NCI-H128 (cell line): ENCODE results near the gene DCPS.
"Not testable (repeated sequence)": the region's sequence is repeated elsewhere in the genome, so short reads cannot be mapped to it uniquely, and the experiment has no call there.

Experiments
- DNase-seq: peaks from one replicate; lab custom pipeline; 2025; ENCODE audit not compliant: unreplicated experiment; lab: John Stamatoyannopoulos, UW

Gene DCPS

DNA sequence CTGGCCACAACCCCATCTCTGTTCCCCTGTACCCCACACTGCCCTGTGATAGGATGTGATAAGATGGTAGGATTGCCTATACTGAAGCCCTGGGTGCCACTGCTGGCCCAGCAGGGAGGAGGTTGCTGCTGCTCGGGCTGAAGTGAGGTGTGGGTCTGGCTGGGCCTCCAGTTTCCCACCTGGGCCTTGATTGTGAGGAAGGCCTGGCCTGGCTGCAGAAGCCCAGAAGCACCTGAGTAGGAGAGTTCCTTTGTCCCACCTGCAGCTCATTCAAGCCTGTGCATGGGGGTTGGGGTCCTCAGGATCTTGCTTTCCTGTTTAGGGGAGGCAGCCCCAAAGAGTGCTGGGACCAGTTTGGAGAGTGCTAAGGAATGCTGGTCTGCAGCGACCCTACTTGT, 54.9 kb downstream of the DCPS start:
- no peak for DNase-seq

DNA sequence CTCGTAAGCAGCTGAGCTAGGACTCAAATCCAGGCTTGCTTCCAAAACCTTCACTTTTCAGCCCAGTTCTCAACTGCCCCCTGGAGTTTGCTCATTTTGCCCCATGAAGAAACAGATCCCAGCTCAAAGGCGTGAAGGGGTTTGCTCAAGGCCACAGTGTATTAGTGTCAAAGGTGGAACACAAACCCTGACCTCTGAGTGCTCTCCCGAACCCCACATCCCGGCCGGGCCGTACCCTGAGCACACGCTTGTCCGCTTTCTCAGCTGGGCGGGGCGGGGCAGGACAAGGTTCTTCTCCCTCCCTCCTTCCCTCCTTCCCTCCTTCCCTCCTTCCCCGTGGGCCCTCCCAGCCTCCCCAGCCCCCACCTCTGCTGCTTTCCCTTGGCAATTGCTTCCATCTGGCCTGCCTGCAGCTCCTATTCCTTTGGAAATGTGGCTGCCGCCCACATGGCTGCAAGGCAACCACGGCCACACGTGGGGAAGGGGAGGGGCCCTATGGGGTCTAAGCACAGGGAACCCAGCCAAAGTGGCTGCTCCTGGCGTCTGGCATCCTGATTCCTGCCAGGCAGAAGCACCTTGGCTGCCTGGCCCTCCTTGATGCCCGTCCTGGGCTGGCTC, 55.7 kb downstream of the DCPS start:
- DNase-seq = no peak

DNA sequence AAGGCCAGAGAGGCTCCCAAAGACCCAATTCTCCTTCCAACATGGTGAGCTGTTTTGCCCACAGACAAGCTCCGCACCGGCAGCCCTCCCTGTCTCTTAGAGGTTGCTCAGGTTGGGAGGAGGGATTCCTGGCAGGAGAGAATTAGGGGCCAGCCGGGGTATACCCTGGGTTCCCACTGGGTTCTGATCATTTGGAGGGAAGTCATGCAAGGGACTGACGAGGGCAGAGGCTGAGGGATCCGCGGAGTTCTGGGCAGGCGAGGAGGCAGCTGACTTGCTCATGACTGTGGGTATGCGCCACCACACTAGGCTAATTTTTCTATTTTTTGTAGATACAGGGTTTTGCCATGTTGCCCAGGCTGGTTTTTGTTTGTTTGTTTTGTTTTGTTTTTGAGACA, 56.2 kb downstream of the DCPS start:
- no peak for DNase-seq

DNA sequence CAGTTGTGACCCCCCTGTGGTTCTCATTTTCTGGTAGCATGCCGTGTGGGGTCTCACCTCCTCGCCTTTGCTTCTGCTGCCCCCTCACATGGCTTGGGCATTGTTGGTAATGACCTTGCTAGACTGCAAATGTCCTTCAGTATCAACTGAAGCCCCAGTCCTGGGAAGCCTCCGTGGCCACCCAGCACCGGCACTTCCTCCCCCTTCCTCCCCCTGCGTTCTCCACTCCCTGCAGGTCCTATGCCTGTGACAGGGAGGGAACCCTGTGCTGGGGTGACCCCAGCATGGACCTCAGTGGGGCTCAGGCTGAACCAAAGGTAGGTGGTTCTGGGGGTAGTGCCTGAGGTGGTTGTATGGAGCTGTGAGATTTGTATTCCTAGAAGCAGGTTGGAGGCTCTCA, 57.5 kb downstream of the DCPS start:
- no peak for DNase-seq

DNA sequence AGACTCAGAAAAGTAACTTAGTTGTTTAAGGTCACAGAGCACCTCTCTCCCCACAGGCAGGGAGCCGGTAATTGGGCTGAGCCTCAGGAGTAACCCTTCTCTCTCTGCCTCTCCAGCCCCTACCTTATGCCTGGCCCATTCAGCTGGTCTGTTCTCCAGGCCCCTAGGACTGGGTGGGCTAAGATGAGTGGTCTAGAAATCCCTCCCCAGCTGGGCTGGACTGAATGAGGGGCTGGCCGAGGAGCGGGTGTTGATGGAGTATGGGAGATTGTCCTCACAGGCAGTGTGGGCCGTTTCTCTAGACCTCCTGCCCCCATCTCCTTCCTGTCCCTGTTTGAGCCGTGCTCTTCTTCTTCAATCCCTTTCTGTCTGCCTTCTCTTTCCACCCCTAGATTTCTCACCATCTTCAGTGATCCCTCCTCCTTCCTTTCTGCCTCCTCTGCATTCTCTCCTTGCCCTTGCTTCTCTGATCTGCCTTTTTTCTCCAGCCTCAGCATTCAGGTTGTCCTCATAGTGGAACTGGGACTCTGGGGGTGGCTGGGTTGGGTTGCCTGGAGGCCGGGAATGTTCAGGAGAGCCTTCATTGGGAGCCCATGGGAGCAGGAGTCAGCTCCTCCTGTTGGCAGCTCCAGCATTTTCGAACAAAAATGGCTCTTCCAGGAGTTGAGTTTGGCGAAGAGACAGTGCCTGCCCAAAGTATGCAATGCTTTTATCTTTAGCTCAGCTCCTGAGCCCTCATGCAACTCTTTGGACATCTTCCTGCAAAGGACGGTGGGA, 59.2 kb downstream of the DCPS start:
- no peak for DNase-seq

DNA sequence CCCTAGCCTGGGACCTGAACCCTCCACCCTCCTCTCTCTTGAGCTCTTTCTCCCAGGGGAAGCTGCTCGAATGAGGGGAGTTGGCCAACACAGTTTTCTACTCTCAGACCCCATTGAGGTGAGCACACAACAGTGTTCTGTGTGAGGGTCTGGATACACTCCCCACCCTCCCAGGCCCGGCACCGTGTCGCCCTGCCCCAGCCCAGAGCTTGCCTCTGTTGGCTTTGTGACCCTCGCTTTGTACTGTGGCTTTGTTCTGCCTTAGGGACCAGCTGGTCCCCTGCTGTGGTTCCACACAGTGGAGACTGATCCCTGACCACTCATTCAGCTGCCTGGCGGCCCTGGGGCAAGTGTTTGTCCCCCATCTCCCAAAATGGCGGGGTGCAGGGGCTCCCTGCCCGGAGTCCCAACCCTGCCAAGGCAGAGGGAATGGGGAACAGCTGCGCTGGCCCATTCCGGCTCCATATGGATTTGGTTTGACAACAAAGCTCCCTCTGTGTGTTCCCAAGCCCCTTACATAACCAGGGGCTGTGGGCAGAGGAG, 59.9 kb downstream of the DCPS start:
- no peak for DNase-seq

DNA sequence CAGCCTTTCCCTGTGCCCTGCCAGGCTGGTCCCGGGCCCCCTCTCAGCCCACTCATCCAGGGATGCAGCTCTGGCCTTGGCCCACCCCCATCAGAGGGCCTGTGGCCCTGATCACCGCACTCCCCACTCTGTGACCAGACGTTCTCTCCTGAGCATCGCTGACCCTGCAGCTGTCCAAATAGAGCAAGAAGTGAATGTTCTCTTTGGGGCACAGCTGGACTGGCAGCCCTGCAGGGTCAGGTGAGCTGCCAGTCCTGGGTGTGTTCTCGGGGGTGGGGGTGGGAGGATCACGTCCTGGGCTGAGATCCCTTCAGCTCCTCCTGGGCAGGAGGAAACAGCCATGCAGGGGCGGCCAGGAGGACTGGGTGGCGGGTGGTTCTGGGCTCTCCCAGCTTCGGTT, 60.9 kb downstream of the DCPS start:
- DNase-seq = not testable (repeated sequence)

DNA sequence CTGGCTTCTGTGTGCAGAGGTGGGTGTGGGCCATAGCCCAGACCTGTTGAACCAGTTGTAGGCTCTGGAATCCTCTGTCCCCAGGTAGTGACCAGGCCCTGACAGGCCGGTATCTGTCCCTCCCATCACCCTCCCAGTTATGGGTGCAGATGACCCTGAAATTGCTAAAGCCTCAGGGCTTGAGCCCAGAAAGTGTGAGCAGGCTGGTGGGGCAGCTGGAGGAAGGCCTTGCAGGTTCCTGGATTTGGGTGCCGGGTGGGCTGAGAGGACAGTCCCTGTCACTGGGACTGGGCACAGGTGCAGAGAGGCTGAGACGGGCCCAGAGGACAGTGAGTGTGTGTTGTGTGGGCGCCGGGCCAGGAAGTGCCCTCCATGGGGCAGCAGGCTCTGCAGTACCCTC, 61.6 kb downstream of the DCPS start:
- DNase-seq = not testable (repeated sequence)

DNA sequence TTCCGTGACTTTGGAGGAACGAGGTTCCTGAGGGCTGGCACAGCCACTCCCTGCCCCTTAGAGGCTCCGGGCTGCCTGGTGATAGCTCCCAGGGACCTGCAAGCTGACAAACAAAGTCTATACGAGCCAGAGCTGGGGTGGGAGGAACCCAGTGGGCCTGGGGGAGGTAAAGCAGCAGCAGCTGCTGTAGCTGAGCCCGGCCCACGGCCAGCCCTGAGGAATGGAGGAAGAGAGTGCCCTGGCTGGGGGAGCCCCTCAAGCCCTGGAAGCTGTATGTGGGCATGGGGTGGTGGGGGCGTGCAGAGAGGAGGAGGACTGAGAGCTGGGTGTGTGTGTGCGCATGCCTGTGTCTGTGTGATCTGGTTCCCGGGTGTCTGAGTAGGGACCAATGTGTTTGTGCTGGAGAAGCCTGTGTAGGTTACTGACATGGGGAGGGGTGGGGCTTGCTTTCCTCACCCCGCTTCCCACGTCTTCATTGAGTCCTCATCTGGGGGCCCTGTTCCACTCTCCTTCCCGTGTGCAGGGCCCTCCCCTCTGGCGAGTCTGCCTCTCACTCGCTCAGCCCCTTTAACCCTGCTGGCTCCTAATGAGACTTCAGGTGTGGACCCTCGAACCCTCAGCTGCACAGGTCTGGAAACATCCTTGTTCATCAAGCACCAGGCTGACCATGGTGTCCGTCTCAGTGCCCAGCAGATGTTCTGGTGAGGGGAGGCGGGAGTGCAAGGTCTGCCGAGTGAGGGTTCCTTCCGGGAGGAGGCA, 62.4 kb downstream of the DCPS start:
- DNase-seq = no peak

DNA sequence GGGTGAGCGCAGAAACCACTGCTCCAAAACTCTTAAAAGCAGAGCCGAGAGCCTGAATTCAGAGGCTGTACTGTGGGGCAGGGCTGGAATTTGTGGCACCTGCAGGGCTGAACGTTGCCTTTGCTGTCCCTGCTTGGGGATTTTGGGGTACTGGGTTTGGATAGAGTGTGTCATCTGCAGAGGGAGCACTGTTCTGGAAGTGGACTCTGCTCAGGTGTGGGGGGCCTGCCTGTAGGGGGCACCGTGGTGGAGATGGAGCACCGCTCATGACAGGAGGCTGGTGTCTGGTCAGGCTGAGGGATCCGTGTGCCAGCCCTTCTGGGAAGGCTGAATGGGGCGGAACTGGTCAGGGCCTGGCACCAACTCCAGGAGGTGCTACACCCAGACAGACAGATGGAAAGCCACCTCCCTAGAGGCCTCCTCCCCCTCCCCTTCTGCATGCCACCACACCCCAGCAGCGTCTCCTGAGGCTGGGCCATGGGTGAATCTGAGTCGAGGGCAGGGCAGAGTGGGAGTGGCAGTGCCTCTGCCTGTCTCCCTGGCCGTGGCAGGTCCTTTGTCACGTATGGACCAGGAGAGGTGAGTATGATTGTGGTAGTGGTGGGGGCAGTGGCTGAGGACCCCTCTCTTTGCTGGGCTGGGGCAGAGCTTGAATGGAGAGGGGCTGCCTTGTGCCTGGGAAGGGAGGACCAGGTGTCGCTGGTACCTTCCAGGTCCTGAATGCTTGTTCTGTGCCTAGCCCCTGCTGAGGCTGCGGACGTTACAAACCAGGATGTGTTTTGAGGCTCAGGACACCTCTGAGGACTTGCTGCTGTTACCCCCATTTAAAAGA, 63.2 kb downstream of the DCPS start:
- not testable (repeated sequence) for DNase-seq

DNA sequence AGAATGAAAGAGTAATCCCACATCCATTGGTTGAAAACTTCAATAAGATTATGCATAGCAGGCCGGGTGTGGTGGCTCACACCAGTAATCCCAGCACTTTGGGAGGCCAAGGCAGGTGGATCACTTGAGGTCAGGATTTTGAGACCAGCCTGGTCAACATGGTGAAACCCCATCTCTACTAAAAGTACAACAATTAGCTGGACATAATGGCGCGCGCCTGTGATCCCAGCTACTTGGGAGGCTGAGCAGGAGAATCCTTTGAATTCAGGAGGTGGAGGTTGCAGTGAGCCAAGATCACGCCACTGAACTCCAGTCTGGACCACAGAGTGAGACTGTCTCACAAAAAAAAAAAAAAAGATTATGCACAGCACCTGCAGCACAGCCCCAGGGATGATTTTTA, 63.9 kb downstream of the DCPS start:
- DNase-seq = not testable (repeated sequence)

DNA sequence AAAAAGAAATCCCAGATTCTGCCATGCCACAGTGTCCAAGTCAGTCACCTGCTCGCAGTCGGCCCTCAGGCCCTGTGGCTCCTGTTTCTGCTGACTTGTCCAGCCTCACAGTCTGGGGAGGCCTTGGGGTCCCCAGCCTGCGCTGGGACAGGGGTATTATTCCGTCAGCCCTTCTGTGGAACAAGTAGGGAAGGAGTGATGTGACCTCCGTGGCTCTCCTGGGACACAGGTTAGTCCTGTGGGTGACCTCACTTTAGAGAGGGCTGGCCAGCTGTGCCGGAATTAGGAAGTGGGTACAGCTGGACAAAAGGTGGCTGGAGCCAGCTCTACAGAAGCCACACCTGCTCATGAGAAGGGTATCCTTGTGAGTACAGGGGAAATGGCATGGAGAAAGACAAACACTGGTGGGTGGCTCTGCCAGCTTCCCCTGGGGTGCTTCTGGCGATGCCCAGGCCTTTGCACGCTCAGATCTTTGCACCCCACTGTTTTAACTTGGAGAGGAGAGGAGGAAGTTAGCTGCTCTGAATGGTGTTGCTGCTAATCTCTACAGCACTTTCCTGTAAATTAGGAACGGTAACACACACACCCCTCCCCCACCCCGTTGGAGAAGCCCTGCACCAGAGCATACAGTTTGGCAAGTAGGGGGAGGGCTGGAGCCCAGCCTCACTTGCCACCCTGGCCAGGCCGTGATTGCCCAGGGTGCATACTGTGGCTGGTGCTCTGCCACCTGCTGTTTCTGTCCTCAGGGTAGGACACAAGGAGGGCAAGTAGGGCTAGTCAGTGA, 64.7 kb downstream of the DCPS start:
- DNase-seq = not testable (repeated sequence)

DNA sequence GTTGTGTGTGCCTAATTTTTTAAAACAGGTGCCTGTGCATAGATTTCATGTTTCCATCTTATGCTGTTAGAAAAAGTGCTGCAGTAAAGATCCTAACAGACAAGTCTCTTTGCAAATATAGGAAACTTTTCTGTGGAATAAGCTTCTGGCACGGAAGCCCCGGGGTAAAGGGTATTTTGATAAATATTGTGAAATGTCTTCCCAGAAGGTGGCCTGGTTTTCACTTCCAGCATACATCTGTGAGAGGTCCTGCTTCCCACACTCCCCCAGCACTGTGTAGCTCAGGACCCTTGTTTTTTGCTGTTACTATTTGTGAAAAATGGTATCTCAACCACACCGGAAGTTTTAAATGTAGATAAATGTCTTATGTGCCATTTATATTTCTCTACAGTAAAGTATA, 66.2 kb downstream of the DCPS start:
- DNase-seq = no peak

DNA sequence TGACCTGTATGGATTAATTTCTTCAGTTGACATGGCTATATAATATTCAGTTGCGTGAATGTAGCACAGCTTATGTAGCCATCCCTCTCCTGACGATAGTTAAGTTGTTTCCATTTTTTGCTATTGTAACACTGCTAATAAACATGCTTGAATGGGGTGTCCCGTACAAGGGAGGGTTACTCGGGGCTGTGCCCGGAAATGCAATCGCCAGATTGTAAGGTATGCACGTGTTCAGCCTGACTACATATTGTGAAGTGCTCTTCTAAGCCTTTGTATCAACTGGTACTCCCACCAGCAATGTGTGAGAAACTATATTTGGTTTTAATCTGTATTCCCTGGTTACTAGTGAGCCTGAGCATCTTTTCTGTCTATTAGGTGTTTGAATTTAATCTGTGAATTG, 67.7 kb downstream of the DCPS start:
- no peak for DNase-seq

DNA sequence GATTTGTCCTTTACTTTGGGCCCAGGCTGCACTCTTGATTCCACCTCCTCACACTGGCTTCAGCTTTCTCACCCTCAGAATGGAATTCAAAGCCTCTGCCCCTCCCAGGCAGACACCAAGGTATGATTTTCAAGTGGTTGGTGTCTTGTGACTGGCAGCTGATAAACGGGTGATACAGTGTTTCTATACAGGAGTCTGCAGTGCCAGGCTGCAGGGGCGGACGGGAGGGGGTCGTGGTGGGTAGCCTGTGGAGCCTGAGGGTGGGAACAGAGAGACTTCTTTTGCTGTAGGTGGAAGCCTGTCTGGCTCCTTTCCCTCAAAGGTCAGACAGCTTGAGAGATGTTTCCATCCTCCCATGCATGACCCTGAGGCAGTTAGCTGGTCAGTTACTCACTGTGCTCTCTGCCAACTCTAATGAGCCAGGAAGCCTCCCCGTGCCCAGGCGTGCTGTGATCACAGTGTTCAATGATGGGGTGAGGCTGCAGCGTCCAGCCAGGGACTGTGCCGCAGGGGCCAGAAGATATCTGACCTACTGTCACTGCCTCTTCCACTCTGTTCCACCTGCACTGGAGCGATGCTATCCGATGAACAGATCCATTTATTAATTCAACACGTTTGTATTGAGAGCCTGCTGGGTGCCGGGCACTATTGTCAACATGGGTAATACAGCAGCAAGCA, 69.7 kb downstream of the DCPS start:
- not testable (repeated sequence) for DNase-seq

DNA sequence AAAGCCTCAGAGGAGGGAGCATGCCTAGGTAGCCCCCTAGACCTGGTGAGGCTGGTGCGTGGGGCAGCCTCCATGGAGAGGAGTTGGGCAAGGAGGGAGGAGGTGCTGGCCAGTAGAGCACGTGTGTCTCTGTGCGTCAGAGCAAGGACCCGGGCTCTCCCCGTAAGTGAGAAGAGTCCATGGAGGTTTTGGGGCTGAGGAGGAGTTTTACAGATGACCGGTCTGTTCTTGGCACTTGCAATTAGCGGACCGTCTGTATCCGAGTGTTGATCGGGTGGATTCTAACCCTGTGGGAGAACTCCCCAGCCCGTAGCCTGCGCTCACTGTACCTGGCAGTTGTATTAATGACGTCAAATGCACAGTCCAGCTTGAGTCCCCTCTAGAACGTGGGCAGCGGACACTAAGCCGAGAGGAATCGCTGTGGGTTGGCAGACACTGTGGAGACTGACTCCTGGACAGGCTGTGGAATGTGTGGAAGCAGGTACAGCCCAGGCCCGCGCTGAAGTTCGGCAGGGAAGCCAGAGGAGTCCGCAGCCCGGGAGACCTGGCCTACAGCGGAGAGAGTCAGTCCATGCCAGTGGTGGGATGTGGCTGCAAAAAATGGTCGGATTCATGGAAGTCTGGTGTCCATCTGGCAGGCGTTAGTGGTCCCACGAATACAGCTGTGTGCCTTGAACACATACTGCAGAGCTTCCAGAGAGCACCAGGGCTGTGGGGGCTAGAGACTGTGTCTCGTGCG, 70.9 kb downstream of the DCPS start:
- DNase-seq = not testable (repeated sequence)

DNA sequence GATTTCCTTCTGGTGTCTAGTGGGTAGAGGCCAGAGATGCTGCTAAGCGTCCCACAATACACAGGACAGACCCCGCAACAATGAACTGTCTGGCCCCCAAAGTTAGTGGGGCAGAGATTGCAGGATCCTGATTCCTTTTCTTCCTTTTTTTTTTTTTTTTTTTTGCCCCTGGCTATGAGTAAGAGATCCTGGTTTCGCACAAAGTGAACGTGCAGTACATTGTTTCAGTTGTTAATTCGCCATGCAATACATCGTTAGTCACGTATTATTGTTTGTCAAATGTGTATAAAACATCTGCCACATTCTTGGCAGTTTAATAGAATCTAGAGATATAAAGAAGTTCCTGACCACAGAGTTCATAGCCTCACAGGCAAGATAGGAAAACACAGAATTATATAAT, 71.9 kb downstream of the DCPS start:
- no peak for DNase-seq

DNA sequence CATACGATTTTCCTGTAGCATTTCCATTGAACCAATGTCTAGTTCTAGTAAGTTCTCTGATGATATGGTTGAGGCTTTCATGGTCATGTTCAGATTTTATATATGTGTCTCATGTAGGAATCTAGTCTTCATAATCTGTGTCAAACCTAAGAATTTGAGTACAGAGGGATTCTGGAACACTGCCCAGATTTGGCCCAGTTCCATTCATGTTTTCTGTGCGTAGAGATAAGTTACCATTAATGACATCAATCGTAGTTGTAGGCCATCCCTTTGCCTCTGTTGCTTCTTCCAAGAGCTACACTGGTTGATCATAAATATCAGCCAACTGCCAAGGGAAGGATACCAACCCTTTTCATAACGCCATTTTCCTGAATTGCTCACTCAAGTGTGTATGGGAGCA, 74.9 kb downstream of the DCPS start:
- DNase-seq = no peak

DNA sequence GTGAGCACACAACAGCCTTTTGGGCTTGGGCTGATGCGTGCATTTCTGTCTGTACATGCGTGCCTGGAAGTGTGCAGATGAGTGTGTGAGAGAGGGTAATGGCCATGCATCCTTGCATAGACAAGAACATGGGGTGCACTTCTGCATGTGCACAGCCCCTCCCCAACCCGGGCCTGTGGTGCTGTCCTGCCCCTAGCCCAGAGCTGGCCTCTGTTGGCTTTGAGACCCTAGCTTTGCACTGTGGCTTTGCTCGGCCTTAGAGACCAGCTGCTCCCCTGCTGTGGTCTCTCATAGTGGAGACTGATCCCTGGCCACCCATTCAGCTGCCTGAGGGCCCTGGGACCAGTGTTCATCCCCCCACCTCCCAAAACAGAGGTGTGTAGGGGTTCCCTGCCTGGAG, 77.0 kb downstream of the DCPS start:
- no peak for DNase-seq
